Neural progenitor cell (in vitro differentiated cells): ENCODE measurements around the gene TUBB.

Source experiments
- CTCF ChIP-seq: fragments of 200-600 bp; sonication (generic); IDR thresholded peaks from 2 replicates; pipeline ENCODE4 v1.5.1; 2017; ENCODE audit warnings: antibody characterized with exemption, mild to moderate bottlenecking
- EZH2 ChIP-seq: fragments of 200-600 bp; sonication (generic); IDR thresholded peaks from 2 replicates; pipeline ENCODE4 v1.6.1; 2017; ENCODE audit warnings: antibody characterized with exemption, mild to moderate bottlenecking, moderate library complexity

GRCh38 chr6:30742316-30743098, 22.4 kb downstream of the TUBB start, which contains the start of gene FLOT1:
- TF ChIP-seq CTCF: no peak
- no peak for TF ChIP-seq EZH2
